ENCODE measurements around the gene IRF2. TPM values are rescaled to one million over a fixed set of nuclear protein-coding genes. Genes with fewer than 3 reads are reported as not detected.
A peak's percentile ranks its signal among the peaks of the same experiment; 100 is the strongest.

The IRF2 gene
- total and polyA plus RNA-seq, 2 experiments from 2014 or later: 12.8 to 14.2 TPM

DNA sequence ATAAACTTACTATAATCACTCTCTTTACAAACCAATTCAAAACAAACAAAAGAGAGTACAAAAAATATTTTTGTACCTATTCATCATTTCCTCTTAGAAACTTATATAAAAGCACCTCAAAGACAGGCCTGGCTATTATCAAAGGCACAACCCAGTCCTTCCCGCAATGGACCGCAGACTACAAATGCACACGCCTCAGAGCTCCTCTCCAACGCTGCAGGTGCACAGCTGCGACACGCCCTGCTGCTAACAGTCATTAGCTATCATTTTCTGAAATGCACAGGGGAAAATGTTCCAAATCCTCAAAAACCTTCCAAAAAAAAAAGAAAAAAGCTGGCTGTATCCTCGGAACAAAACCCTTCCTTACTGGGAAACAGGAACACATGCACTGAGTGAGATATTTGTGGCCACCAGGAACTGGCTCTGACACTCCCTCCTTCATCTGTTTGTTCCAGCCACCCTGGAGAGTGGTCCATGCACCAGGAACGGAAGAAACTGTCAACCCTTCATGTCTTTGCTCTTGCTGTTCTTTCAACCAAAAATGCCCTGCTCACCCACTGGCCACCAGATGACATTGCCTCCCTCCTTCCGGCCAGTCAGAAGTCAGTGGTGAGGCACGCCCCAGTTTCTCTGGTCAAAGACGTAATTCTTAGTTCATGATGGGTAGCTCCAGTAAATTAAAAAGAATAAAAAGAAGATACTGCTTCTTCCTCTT is 16.7 kb downstream of the IRF2 start:
- no peak for TF ChIP-seq EZH2phosphoT487 (IDR thresholded peaks at IDR 0.05; ENCODE audit: insufficient read depth, low read depth)
- TF ChIP-seq EZH2 (IDR thresholded peaks at IDR 0.05; ENCODE audit: insufficient read depth, poor library complexity, severe bottlenecking): no peak
- no peak overlapping the region for H3K4me2 ChIP-seq (ENCODE audit: unreplicated experiment)
- peaks cover 93% of the 10 kb centered on the region for H3K79me2 ChIP-seq (ENCODE audit: insufficient read depth)
- no peaks in the 10 kb centered on the region for H3K9me2 ChIP-seq (ENCODE audit: insufficient read depth)
- H3K4me3 ChIP-seq: no peak overlapping the region
- H3K9ac ChIP-seq: no peak overlapping the region
- H3K27me3 ChIP-seq (replicated peaks; ENCODE audit: insufficient read depth): no peaks in the 10 kb centered on the region
- no peak overlapping the region for H2AFZ ChIP-seq
- DNase-seq: peak; percentile 69
- H3F3A ChIP-seq (ENCODE audit: insufficient read depth): peaks cover 44% of the 10 kb centered on the region
- no peaks in the 10 kb centered on the region for H3K36me3 ChIP-seq (ENCODE audit: low read depth)
- in situ Hi-C loops (cut with MboI): no loop called here
- H4K20me1 ChIP-seq (ENCODE audit: insufficient read depth): peaks cover 5% of the 10 kb centered on the region; the same call in 1 of the 2 replicates
- H3K9me3 ChIP-seq (ENCODE audit: low read depth): no peaks in the 10 kb centered on the region
- WGBS, 2 experiments (ENCODE audit: low coverage in 1 of 2, low lambda C conversion rate in 2 of 2, missing lambda C conversion rate in 2 of 2): 62 to 65% methylated on average over 11 of the region's 11 CpGs
- peaks cover 46% of the 10 kb centered on the region for H3K4me1 ChIP-seq (ENCODE audit: insufficient read depth)
- no peak overlapping the region for H3K27ac ChIP-seq

DNA sequence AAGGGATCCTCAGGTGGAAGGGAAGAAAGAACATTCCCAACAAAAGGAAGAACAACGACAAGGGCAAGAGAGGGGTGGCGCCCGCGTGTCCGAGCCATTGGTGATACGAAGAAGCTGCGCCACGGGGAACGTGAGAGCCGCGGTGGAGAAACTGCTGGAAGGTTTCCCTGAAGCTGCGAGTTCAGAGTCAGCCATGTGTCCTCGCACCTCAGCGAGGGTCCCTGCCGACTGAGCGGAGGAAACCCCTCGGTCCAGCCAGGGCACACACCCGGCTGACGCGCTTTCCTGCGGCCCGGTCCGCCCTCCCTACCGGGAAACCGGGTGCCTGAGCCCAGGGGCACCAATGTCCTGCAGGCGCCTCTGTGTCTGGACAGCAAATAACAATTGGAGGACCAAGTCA is 18.0 kb downstream of the IRF2 start:
- Histone ChIP-seq H3K27ac (no peak overlapping the region), H3K4me2 (ENCODE audit: unreplicated experiment) (no peak overlapping the region), H3K4me3 (no peak overlapping the region), H3F3A (ENCODE audit: insufficient read depth) (peaks cover 45% of the 10 kb centered on the region), H4K20me1 (ENCODE audit: insufficient read depth) (peaks cover 5% of the 10 kb centered on the region; the same call in 1 of the 2 replicates), H3K9me3 (ENCODE audit: low read depth) (no peaks in the 10 kb centered on the region), H2AFZ (no peak overlapping the region), H3K27me3 (replicated peaks; ENCODE audit: insufficient read depth) (no peaks in the 10 kb centered on the region), H3K9ac (no peak overlapping the region), H3K79me2 (ENCODE audit: insufficient read depth) (peaks cover 96% of the 10 kb centered on the region), H3K9me2 (ENCODE audit: insufficient read depth) (no peaks in the 10 kb centered on the region), H3K4me1 (ENCODE audit: insufficient read depth) (peaks cover 47% of the 10 kb centered on the region), H3K36me3 (ENCODE audit: low read depth) (no peaks in the 10 kb centered on the region)
- WGBS, 2 experiments (ENCODE audit: low coverage in 1 of 2, low lambda C conversion rate in 2 of 2, missing lambda C conversion rate in 2 of 2): 94 to 97% methylated on average over 25 to 26 of the region's 26 CpGs
- no peak for DNase-seq
- TF ChIP-seq EZH2phosphoT487 (IDR thresholded peaks at IDR 0.05; ENCODE audit: insufficient read depth, low read depth): no peak
- no peak for TF ChIP-seq EZH2 (IDR thresholded peaks at IDR 0.05; ENCODE audit: insufficient read depth, poor library complexity, severe bottlenecking)
- in situ Hi-C loops (cut with MboI): no loop called here

DNA sequence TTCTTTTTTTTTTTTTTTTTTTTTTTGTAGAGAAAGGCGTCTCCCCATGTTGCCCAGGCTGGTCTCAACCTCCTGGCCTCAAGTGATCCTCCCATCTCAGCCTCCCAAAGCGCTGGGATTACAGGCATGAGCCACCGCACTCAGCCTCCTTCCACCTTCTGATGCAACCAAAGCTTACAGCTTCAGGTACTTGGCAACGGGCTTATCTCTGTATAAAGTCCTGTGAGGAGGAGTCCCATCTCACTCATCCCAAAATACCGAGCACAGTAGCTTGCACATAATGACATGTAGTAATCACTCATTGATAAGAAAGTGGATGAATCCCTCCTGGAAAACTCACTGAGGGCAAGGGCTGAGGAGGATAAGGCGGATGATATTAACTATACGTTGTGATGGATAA is 19.1 kb downstream of the IRF2 start:
- WGBS, 2 experiments (ENCODE audit: low coverage in 1 of 2, low lambda C conversion rate in 2 of 2, missing lambda C conversion rate in 2 of 2): 97 to 99% methylated on average over 7 of the region's 7 CpGs
- Histone ChIP-seq H3K27ac (no peak overlapping the region), H3K4me1 (ENCODE audit: insufficient read depth) (peaks cover 57% of the 10 kb centered on the region), H3K4me2 (ENCODE audit: unreplicated experiment) (no peak overlapping the region), H3K36me3 (ENCODE audit: low read depth) (no peaks in the 10 kb centered on the region), H3K9me2 (ENCODE audit: insufficient read depth) (no peaks in the 10 kb centered on the region), H3K9me3 (ENCODE audit: low read depth) (no peaks in the 10 kb centered on the region), H3K27me3 (replicated peaks; ENCODE audit: insufficient read depth) (no peaks in the 10 kb centered on the region), H3K9ac (no peak overlapping the region), H3K79me2 (ENCODE audit: insufficient read depth) (peaks cover 96% of the 10 kb centered on the region), H4K20me1 (ENCODE audit: insufficient read depth) (peaks cover 5% of the 10 kb centered on the region; the same call in 1 of the 2 replicates), H2AFZ (no peak overlapping the region), H3K4me3 (no peak overlapping the region), H3F3A (ENCODE audit: insufficient read depth) (peaks cover 38% of the 10 kb centered on the region)
- in situ Hi-C loops (cut with MboI): no loop called here
- TF ChIP-seq EZH2phosphoT487 (IDR thresholded peaks at IDR 0.05; ENCODE audit: insufficient read depth, low read depth) (no peak), EZH2 (IDR thresholded peaks at IDR 0.05; ENCODE audit: insufficient read depth, poor library complexity, severe bottlenecking) (no peak)
- no peak for DNase-seq

DNA sequence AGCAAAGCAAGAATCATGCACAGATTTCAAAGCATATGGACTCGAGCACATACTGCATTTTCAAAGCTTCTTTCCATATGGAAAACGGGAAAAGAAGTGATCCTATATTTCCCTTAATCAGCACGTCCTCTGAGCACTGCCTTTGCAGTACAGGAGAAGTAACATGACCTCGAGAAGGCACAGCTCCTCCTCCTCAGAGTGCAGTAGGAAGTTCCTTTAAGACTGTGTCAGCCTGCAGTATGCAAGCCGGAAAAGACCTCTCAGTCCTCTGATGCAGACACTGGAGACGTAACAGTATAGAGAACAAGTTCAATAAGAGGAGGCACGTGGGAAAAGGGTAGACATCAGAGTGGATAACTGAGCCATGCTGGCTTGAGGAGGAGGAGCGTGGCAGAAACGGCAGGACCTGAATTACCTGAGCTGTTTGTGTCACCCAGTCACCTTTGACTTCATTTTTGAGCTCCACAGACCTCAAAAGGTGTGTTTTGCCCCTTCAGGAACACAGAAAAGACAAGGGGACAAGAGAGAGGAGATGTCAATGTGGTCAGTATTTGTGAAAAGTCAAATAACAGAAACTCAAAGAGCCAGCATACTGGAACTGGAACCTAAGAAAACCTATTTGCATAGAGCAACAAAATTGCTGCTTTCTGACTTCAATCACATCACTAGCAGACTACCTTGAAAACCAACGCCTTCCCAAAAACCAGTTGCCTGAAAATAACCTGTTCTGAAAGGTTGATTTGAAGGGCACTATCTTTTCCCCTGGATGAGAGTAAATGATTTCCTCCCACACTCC is 20.8 kb downstream of the IRF2 start:
- peak; percentile 91 for DNase-seq
- in situ Hi-C loops (cut with MboI): no loop called here
- no peak for TF ChIP-seq EZH2 (IDR thresholded peaks at IDR 0.05; ENCODE audit: insufficient read depth, poor library complexity, severe bottlenecking)
- no peak for TF ChIP-seq EZH2phosphoT487 (IDR thresholded peaks at IDR 0.05; ENCODE audit: insufficient read depth, low read depth)
- Histone ChIP-seq H3K27me3 (replicated peaks; ENCODE audit: insufficient read depth) (no peaks in the 10 kb centered on the region), H3K9me3 (ENCODE audit: low read depth) (no peaks in the 10 kb centered on the region), H3K4me1 (ENCODE audit: insufficient read depth) (peaks cover 52% of the 10 kb centered on the region), H3K4me2 (ENCODE audit: unreplicated experiment) (peak overlapping the region; percentile 79), H3K36me3 (ENCODE audit: low read depth) (no peaks in the 10 kb centered on the region), H3F3A (ENCODE audit: insufficient read depth) (peaks cover 32% of the 10 kb centered on the region), H3K4me3 (peak overlapping the region; percentile 50), H3K9me2 (ENCODE audit: insufficient read depth) (no peaks in the 10 kb centered on the region), H3K79me2 (ENCODE audit: insufficient read depth) (peaks cover 98% of the 10 kb centered on the region), H4K20me1 (ENCODE audit: insufficient read depth) (no peaks in the 10 kb centered on the region; the same call in 1 of the 2 replicates), H3K9ac (peak overlapping the region; percentile 60), H3K27ac (peak overlapping the region; percentile 83), H2AFZ (peak overlapping the region; percentile 73)
- 20% methylated on average over 10 of the region's 10 CpGs for WGBS, 2 experiments (ENCODE audit: low coverage in 1 of 2, low lambda C conversion rate in 2 of 2, missing lambda C conversion rate in 2 of 2)

Measured in GM23248 (cell line).